Eye (tissue), 1 donor: ENCODE data around the gene LCN10.

Source experiments
- DNase-seq: peaks from one replicate; pipeline ENCODE4 v3.0.0-alpha.2; 2015

Gene LCN10

GRCh38 chr9:136753371-136754058 is 10.8 kb upstream of the LCN10 start:
- no peak for DNase-seq

GRCh38 chr9:136751814-136752213 is 9.1 kb upstream of the LCN10 start:
- no peak for DNase-seq

- DNase-seq: no peak
These were observed 8.5 kb upstream of the LCN10 start for GRCh38 chr9:136751244-136751643.

- DNase-seq: no peak
These were observed 7.8 kb upstream of the LCN10 start for GRCh38 chr9:136750526-136750925.

DNA sequence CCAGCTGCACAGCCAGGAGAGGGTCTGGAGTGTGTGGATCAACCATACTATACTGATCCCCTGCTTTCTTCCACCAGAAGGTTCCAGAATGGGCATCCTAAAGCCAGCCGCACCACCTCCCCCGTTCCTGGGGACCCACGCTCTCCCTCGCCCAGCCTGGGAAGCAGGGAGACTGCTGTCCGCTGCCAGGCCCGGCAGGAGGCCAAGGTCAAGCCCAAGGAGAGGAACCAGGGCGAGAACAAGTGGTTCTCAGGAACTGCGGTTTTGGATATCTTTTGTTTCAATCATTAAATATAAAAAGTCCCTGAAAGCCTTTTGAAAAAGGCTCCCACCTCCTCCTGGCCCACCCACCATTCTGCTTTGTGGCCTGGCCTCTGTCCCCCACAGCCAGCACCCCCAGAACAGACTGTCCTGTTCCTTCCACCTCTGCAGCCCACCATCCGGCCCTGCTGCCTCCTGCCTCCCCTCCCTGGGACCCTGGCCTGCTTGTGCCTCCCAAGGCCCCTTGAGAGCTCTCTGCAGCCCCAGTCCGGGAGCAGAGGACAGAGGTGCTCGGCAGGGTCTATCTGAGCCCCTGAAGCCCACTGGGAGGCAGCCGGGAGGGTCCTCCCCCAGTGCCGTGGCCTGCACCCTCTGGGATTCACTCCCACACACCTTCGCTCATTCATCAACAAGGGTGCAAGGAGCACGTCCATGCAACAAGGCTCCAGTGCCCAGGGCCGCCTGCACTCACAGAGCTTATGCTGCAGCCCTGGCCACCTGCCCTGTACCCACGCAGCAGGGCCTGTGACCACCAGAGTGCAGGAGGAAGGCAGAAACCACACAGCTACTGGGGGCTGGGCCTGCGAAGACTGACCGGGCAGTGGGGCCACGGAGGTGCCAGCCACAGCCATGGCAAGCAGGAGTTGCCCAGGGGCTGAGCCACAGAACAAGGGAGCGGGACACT is 6.2 kb upstream of the LCN10 start:
- DNase-seq: no peak

- no peak for DNase-seq
These were observed 5.5 kb upstream of the LCN10 start, which contains the start of gene LCN6 for GRCh38 chr9:136748201-136748600. Gene LCN6, minus strand, starts transcription at chr9:136748525. Its CDS starts 42 bp downstream, at chr9:136748483.

GRCh38 chr9:136747161-136748060 is 4.7 kb upstream of the LCN10 start:
- no peak for DNase-seq

DNA sequence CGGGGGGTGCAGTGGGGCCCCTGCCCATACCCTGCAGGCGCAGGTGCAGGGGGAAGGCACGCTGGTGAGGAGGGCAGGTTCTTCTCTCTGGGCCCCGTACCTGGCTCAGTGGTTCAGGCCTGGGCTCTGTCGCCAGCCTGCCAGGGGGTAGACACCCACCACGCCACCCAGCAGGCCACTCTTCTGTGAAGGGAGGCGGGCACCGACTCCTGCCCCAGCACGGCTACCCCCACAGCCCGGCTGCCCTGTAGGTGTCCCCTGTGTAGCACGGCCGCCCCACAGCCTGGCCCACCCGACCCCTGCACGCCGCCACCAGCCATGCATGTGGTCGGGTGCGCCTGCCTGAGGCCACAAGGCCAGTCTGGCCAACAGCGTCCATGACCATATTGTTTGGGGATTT is 3.9 kb upstream of the LCN10 start:
- no peak for DNase-seq

DNA sequence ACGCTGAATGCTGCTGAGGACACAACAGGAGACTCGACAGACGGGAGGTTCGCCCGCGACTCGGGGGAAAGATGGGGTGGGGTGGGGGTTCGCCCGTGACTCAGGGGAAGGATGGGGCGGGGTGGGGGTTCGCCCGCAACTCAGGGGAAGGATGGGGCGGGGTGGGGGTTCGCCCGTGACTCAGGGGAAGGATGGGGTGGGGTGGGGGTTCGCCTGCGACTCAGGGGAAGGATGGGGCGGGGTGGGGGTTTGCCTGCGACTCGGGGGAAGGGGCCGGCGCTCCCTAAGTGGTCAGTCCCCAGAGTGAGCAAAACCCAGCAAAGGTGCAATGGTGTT is 3.4 kb upstream of the LCN10 start:
- no peak for DNase-seq

DNA sequence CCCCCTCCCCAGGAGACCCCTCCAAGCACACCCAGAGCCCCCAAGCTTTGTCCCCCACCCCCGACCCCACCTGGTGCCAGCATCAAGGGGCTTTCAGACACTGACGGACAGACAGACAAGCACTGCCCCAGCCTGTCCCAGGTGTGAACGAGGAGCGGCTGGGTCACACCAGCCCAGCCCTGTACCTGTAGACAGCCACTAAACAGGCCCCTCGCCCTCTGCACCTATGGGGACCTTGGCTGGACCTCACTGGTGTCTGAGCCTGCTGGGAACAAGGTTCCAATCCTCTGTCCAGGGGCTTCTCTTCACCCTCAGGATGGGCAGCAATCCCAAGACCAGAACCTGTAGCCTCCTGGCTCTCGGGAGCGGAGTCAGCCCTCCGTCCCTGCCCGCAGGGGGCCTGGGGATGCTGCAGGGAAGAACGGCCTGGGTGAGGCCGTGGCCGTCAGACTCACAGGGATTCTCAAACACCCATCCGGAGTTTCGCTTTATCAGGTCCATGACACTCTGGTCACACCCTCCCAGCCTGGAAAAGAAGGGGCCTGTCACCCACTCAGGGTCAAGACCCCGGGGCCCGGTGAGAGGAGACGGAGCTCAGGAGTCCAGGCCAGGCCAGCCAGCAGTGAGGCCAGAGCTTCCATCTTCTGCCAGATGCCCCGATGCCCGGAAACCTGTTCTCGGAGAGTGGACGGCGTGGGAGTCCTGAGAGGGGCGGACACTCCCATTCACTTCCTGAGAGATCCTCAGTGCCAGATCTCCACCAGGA is 2.8 kb upstream of the LCN10 start:
- no peak for DNase-seq

DNA sequence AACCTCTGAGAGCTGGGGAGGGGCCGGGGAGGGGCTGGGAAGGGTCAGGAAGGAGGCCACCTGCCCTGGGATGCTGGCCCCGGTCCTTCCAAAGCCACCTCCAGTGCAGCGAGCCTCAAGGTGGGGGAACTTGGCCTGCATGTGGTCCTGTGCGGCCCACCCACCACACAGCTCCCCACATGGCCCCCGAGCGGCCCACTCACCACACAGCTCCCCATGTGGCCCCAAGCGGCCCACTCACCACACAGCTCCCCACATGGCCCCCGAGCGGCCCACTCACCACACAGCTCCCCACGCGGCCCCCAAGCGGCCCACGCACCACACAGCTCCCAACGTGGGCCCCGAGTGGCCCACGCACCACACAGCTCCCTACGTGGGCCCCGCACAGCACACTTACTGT is 2.0 kb upstream of the LCN10 start:
- DNase-seq: no peak

DNA sequence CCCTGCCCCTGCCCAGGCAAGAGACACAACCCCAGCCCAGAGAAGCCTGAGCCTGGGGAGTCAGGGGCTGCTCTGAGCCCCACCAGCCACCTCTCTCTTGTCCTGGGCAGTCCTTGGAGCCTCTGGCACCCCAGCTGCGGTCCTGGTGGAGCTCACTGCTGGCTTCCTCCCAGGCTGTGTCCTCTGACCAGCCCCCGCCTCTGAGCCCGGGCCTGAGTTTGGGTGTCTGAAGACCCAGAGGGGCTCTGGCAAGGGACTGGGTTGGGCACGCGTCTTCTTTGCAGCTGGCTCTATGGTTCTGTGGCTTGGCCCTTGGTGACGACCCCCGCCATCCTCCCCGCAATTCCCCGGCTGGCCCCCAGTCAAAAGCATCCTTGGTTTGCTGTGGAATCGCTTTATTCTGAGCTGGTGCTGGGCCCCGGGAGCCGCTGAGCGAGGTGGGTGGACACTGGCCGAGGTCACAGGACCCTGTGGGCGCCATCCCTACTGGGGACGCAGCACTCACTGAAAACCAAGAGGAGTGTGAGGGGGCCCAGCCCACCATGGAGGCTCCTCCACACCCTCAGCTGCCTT is 985 bp upstream of the LCN10 start:
- no peak for DNase-seq

DNA sequence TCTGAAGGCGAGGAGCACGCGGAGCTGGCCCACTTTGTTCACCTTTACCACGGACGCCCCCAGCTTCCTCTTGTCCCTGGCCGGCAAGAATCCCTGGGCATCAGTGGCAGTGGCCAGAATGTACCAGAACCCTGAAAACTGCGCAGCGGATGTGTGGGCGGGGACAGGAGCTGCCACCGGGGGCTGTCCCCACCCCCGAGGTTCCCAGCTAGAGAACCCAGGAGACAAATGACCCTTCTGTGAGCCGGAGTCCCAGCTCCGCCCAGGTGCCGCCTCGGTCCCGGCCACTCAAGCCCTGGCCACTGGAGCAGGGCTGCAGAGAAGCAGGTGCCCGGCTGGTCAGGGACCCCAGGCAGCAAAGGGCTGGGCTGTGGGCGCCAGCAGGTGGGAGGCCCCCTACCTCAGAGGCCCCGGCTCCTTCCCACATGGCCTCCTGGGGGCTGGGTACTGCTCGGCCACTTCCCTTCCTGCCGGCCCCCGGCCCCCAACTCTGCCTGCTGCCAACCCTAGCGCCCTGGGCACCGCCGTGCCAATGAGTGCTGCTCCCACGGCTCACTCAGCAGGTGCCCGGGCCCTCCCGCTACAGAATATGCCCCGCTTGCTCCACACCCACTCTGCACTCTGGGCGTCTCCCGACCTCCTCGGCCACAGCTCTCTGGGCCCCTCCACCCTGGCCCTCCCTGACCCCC is 713 bp downstream of the LCN10 start:
- no peak for DNase-seq

GRCh38 chr9:136740971-136741882 is 1.5 kb downstream of the LCN10 start:
- peak; percentile 44 for DNase-seq

DNA sequence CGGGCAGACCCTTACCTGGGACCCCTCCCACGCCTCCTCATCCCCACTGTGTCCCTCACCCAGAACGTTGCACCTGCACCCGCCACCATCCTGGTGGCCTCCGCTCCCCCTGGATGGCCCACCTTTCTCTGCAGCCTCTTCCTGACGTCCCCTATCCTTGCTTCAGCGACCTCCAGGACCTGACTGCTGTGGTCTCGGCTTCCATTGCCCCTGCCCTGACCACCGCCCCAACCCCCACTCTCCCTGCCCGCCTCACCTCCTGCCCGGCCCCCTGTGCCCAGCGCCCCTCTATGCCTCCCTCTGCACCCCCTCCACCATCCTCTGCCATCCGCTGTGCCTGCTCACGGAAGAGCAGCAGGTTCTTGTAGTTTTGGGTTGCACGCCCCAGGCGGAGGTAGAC is 2.2 kb downstream of the LCN10 start:
- DNase-seq: no peak

GRCh38 chr9:136740069-136740468 is 2.7 kb downstream of the LCN10 start:
- DNase-seq: no peak

GRCh38 chr9:136739509-136739908 is 3.2 kb downstream of the LCN10 start:
- DNase-seq: no peak

DNA sequence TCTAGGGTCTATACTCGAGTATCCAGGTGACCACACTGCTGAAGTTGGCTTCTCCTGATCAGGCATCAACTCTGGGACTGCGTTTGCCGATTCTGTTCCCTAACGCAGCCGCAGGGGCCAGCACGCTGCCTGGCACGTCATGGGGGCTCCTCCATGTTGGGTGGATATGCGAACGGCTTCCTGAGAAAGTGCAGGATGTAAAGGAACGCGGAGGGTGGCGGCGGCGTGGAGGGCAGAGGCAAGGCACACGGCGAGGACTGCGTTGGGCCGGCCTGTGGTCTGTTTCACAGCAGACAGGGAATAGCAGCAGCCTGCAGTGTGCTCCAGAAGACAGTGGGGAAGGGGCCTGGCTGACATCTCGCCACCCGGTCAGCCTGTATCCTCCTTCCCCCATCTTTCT is 3.8 kb downstream of the LCN10 start:
- no peak for DNase-seq

GRCh38 chr9:136735812-136736480 is 6.8 kb downstream of the LCN10 start:
- no peak for DNase-seq
